Measurements from ENCODE around the gene ACACA.

Gene ACACA

GRCh38 chr17:37170881-37171425 is 235.7 kb downstream of the ACACA start:
- ChIA-PET POLR2A (no interaction called here), CTCF (interaction anchor here (0.6 kb wide), 1 partner anchor 8 kb away, joined by 3 read pairs; no protein-coding TSS in a partner anchor)
- TF ChIP-seq CTCF (IDR thresholded peaks at IDR 0.05; ENCODE audit: insufficient read depth, low read length, missing control alignments): no peak
- no peak for DNase-seq (ENCODE audit: low read depth, low spot score)
- no peak overlapping the region for H3K4me3 ChIP-seq (ENCODE audit: low read depth, low read length)

- ChIA-PET POLR2A (no interaction called here), CTCF (interaction anchor here (0.9 to 2.0 kb wide), 3 partner anchors 26 to 566 kb away, joined by 3 to 4 read pairs (median 4); no protein-coding TSS in a partner anchor)
- TF ChIP-seq CTCF (IDR thresholded peaks at IDR 0.05; ENCODE audit: insufficient read depth, low read length, missing control alignments): no peak
- no peak for DNase-seq (ENCODE audit: low read depth, low spot score)
- no peak overlapping the region for H3K4me3 ChIP-seq (ENCODE audit: low read depth, low read length)
These were observed 237.8 kb downstream of the ACACA start for GRCh38 chr17:37168731-37169353.

- DNase-seq (ENCODE audit: low read depth, low spot score): no peak
- ChIA-PET CTCF (interaction anchor here (2.0 kb wide), 1 partner anchor 565 kb away, joined by 4 read pairs; no protein-coding TSS in a partner anchor), POLR2A (no interaction called here)
- TF ChIP-seq CTCF (IDR thresholded peaks at IDR 0.05; ENCODE audit: insufficient read depth, low read length, missing control alignments): no peak
- H3K4me3 ChIP-seq (ENCODE audit: low read depth, low read length): no peak overlapping the region
These were observed 238.9 kb downstream of the ACACA start for GRCh38 chr17:37167756-37168155.

GRCh38 chr17:37164057-37164456 is 242.6 kb downstream of the ACACA start:
- CTCF ChIA-PET: interaction anchor here (0.6 to 1.5 kb wide), 5 partner anchors 16 to 209 kb away, joined by 3 to 5 read pairs (median 3); no protein-coding TSS in a partner anchor
- no peak overlapping the region for H3K4me3 ChIP-seq (ENCODE audit: low read depth, low read length)
- DNase-seq (ENCODE audit: low read depth, low spot score): no peak
- no peak for TF ChIP-seq CTCF (IDR thresholded peaks at IDR 0.05; ENCODE audit: insufficient read depth, low read length, missing control alignments)
- POLR2A ChIA-PET: no interaction called here

- H3K4me3 ChIP-seq (ENCODE audit: low read depth, low read length): no peak overlapping the region
- no peak for DNase-seq (ENCODE audit: low read depth, low spot score)
- ChIA-PET CTCF (interaction anchor here (0.6 kb wide), 1 partner anchor 8 kb away, joined by 3 read pairs; no protein-coding TSS in a partner anchor), POLR2A (no interaction called here)
- TF ChIP-seq CTCF (IDR thresholded peaks at IDR 0.05; ENCODE audit: insufficient read depth, low read length, missing control alignments): no peak
These were observed 243.8 kb downstream of the ACACA start for GRCh38 chr17:37162800-37163199.

GRCh38 chr17:37160944-37161343 is 245.7 kb downstream of the ACACA start:
- POLR2A ChIA-PET: no interaction called here
- TF ChIP-seq CTCF (IDR thresholded peaks at IDR 0.05; ENCODE audit: insufficient read depth, low read length, missing control alignments): no peak
- DNase-seq (ENCODE audit: low read depth, low spot score): no peak
- no peak overlapping the region for H3K4me3 ChIP-seq (ENCODE audit: low read depth, low read length)
- CTCF ChIA-PET: interaction anchor here (1.0 kb wide), 1 partner anchor 60 kb away, joined by 3 read pairs; no protein-coding TSS in a partner anchor
